ACC112 (cell line): ENCODE data around the gene RGS7.

ENCODE experiments used
- H2AFZ ChIP-seq: fragments of 200-600 bp; sonication (generic); one replicate; pipeline ENCODE4 v1.6.0; 2017; ENCODE audit warnings: antibody characterized with exemption, low read length; ENCODE audit not compliant: unreplicated experiment
- H3K27ac ChIP-seq: fragments of 200-600 bp; sonication (generic); 2 replicates; pipeline ENCODE4 v1.5.1; 2014; ENCODE audit warnings: low read depth, mild to moderate bottlenecking, antibody characterized with exemption, low read length, moderate library complexity
- H3K27me3 ChIP-seq: fragments of 200-600 bp; sonication (generic); 2 replicates; pipeline ENCODE4 v1.6.1; 2014; ENCODE audit warnings: mild to moderate bottlenecking, antibody characterized with exemption, low read length, moderate library complexity, mixed read lengths; ENCODE audit not compliant: insufficient read depth
- H3K36me3 ChIP-seq: fragments of 200-600 bp; sonication (generic); 2 replicates; pipeline ENCODE4 v1.6.1; 2016; ENCODE audit warnings: mild to moderate bottlenecking, antibody characterized with exemption, low read length, moderate library complexity, mixed read lengths; ENCODE audit not compliant: insufficient read depth
- H3K4me1 ChIP-seq: fragments of 200-600 bp; sonication (generic); one replicate; pipeline ENCODE4 v1.6.1; 2016; ENCODE audit warnings: low read length, mixed read lengths; ENCODE audit not compliant: insufficient read depth, unreplicated experiment, control insufficient read depth
- H3K4me3 ChIP-seq: fragments of 200-600 bp; sonication (generic); 2 replicates; pipeline ENCODE4 v1.5.1; 2014; ENCODE audit warnings: mild to moderate bottlenecking, low read depth, low read length
- H3K79me2 ChIP-seq: fragments of 200-600 bp; sonication (generic); one replicate; pipeline ENCODE4 v1.6.0; 2016; ENCODE audit warnings: low read length; ENCODE audit not compliant: control insufficient read depth, unreplicated experiment, insufficient read depth

RGS7 gene

DNA sequence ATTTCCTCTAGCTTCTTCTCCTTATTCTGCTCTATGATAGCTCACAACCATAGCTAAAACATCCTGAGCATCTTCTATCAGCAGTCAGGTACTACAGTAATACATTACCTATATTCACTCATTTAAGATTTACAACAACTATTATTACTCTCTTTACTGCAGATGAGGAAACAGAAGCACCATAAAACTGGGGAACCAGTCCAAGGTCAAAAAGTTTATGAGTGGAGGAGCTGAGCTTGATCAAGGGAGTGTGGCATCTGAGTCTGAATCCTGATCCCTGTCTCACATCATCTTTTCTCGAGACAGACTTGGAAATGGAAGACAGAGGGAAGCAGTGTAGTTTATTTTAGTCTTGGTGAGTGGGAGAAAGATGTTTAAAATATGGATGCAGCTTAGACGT is 288.6 kb downstream of the RGS7 start:
- Histone ChIP-seq H3K4me3 (no peak overlapping the region), H3K27ac (no peak overlapping the region), H2AFZ (no peak overlapping the region), H3K27me3 (no peaks in the 10 kb centered on the region), H3K79me2 (no peaks in the 10 kb centered on the region), H3K36me3 (no peaks in the 10 kb centered on the region), H3K4me1 (no peaks in the 10 kb centered on the region)

DNA sequence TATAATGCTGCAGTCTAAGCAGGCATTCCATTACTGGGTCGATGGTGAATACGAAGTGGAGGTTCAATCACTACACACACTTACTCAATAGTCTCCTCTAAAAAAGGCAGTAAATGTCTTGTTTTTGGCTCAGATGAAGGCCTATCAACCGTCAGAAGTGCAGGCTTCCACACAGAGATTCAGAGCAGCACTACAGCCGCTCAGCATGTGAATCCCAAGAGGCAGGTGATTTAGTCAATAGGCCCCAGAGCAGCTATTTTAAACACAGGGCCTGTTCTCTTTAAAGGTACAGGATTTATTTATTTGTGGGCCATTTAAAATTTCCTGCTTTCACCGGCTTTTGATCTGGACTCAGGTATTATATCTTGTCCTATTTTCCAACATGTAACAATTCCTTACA is 293.7 kb downstream of the RGS7 start:
- H3K27ac ChIP-seq = no peak overlapping the region
- H2AFZ ChIP-seq = no peak overlapping the region
- H3K79me2 ChIP-seq = no peaks in the 10 kb centered on the region
- no peak overlapping the region for H3K4me3 ChIP-seq
- no peaks in the 10 kb centered on the region for H3K27me3 ChIP-seq
- H3K36me3 ChIP-seq = no peaks in the 10 kb centered on the region
- no peaks in the 10 kb centered on the region for H3K4me1 ChIP-seq

DNA sequence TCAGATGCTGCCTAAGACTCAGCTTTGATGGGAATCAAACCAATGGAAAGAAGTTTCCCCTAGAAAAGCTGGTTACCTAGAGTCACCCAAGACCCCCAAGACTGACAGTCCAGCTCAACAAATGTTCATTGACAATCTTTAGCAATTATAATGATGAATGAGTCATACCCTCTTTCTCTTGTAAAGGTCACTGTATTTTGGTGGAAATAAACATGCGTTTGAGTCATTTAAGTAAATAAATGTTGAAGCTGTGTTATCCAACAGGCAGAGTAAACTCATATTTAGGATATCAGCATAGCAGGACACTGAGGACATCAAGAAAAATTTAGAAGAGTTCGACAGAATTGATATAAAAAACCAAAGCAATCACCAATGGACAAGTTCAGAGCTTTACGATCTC is 295.9 kb downstream of the RGS7 start:
- Histone ChIP-seq H3K4me3 (no peak overlapping the region), H2AFZ (no peak overlapping the region), H3K36me3 (no peaks in the 10 kb centered on the region), H3K79me2 (no peaks in the 10 kb centered on the region), H3K4me1 (no peaks in the 10 kb centered on the region), H3K27ac (no peak overlapping the region), H3K27me3 (no peaks in the 10 kb centered on the region)

DNA sequence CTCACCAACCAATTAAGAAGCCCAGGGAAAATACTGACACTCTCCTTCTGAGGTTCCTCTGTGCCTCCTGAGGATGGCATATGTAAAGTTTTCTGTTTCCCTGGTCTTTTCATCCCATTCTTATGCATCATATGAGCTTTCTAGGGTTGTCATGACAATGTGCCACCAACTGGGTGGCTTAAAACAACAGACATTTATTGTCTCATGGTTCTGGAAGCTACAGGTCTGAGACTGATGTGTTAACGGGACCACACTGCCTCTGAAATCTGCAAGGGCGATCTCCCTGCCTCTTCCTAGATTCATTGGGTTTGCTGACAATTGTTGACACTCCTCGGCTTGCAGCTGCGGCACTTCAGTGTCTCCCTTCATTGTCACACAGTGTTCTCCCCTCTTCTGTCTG is 308.4 kb downstream of the RGS7 start:
- no peak overlapping the region for H3K4me3 ChIP-seq
- H2AFZ ChIP-seq = no peak overlapping the region
- H3K36me3 ChIP-seq = no peaks in the 10 kb centered on the region
- H3K27ac ChIP-seq = no peak overlapping the region
- no peaks in the 10 kb centered on the region for H3K79me2 ChIP-seq
- H3K27me3 ChIP-seq = no peaks in the 10 kb centered on the region
- no peaks in the 10 kb centered on the region for H3K4me1 ChIP-seq

DNA sequence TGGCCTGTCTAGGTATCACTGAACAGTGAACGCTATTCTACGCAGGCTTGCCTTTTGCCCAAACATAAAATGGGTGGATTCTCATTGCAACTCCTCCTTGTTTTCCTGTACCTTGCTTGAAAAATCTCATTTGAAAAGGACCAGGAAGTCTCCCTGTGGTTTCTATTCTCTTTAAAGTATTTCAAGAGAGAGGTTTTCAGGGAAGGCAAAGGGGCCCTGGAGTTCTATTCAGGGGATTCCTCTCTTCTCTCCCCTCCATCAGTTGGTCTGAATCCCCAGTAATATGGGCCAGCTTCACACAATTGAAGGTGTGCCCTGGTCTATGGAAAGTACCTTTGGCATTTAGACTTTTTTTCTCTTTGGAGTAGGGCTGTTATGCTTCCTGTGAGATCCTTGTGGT is 311.3 kb downstream of the RGS7 start:
- Histone ChIP-seq H3K27me3 (no peaks in the 10 kb centered on the region), H3K4me1 (no peaks in the 10 kb centered on the region), H3K4me3 (no peak overlapping the region), H2AFZ (no peak overlapping the region), H3K27ac (no peak overlapping the region), H3K36me3 (no peaks in the 10 kb centered on the region), H3K79me2 (no peaks in the 10 kb centered on the region)

DNA sequence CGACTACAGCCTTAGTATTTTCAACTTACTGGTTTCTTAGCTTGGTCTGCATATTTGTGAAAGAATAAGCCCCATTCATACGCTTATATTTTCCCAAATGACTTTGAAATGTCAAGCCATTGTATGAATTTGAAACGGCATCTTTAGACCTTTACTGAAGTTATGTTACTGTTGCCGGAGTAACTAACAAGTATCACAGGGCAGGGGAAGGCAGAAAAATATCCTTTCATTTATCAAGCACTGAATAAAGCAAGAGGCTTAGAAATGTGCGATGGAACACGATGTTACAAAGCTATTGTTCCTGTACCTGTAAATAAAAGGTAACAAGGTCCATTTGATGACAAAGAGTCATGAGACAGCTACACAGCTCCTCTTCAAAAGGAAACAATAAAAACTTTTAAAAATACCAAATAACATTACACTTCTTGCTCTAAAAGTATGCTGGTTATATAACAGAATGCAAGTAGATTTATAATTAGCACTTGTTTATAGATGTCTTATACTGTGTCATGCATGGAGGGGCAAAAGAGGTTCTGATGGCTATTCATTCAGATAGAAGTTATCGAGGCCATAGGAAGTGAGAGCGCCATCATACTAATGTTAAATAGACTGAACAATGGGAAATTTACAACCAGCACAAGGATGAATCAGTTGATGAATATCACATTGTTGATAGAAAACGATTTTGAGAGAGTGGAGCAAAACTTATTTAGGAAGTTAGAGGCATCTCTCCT is 322.6 kb downstream of the RGS7 start:
- Histone ChIP-seq H3K79me2 (no peaks in the 10 kb centered on the region), H3K4me3 (no peak overlapping the region), H3K4me1 (no peaks in the 10 kb centered on the region), H3K27ac (no peak overlapping the region), H2AFZ (no peak overlapping the region), H3K36me3 (no peaks in the 10 kb centered on the region), H3K27me3 (no peaks in the 10 kb centered on the region)

DNA sequence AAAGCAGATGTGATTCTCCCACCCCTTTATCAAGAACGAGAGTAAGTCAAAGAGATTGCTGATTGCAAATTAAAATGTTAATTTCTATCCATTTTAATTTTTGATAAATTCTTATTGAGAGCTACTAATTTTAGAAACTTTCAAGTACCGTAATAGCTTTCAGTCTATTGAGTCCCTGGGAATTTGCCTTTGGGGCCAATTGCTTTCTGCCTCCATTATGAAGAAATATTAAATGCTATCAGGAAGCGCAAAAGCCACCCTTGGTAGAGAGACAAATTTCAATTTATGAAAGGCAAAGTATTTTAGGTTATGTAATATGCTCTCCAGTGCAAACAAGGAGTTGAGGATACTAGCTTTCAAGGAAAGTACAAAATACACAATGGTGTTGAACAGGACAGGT is 332.2 kb downstream of the RGS7 start:
- Histone ChIP-seq H3K36me3 (no peaks in the 10 kb centered on the region), H3K4me1 (no peaks in the 10 kb centered on the region), H2AFZ (no peak overlapping the region), H3K27ac (no peak overlapping the region), H3K27me3 (no peaks in the 10 kb centered on the region), H3K4me3 (no peak overlapping the region), H3K79me2 (no peaks in the 10 kb centered on the region)

DNA sequence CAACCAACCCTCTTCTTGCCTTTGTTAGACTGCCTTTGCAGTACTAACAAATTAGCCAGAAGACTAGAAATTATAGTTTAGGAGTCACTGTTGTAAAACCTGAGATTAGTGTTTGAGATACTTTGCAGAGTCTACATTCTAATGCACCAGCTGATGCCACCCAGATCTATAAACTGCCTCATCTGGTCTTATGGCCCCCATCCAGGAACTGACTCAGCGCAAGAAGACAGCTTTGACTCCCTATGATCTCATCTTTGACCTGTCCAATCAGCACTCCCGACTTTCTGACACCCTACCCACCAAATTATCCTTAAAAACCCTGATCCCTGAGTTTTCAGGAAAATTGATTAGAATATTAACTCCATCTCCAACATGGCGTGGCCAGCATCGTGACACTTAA is 334.6 kb downstream of the RGS7 start:
- Histone ChIP-seq H3K4me3 (no peak overlapping the region), H3K79me2 (no peaks in the 10 kb centered on the region), H3K27ac (no peak overlapping the region), H2AFZ (no peak overlapping the region), H3K4me1 (no peaks in the 10 kb centered on the region), H3K27me3 (no peaks in the 10 kb centered on the region), H3K36me3 (no peaks in the 10 kb centered on the region)

DNA sequence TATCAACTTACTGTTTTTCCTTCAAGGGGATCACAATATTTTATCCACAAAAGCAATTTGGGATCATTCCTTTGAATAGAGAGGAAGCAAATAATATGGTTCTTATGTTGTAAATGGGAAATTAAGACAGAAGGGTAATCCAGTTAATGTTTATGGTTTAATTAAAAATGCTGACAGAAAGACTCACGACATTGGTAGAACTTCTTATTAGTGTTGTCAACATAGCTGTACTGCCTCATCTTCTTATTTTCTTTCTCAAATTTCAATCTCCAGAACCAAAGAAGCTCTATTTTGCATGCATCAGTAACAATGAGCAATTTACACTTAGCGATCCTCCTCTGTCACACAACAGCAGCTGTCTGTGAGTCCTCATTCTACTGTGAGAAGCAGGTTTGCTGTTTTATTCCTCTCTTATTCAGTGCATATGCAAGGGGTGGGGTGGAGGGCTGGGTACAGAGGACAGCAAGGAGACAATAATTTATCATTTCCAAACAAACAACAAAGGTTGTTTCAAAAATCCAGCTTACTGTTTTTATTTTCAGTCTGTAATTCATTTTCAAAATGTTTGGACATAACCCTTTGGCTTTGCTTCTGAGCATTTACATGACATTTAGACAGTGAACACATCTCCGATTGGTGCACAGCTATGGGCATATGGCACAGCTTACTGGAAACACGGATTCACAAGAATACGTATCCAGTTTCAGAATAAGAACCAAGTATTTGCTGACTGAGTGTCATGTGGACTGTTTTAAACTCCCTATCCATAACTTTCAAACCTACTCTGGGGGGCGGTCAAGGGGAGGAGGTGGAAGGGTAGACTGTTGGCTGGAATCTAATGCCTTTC is 335.9 kb downstream of the RGS7 start:
- no peaks in the 10 kb centered on the region for H3K79me2 ChIP-seq
- no peak overlapping the region for H2AFZ ChIP-seq
- H3K4me1 ChIP-seq = no peaks in the 10 kb centered on the region
- no peaks in the 10 kb centered on the region for H3K36me3 ChIP-seq
- H3K27ac ChIP-seq = no peak overlapping the region
- H3K27me3 ChIP-seq = no peaks in the 10 kb centered on the region
- no peak overlapping the region for H3K4me3 ChIP-seq

DNA sequence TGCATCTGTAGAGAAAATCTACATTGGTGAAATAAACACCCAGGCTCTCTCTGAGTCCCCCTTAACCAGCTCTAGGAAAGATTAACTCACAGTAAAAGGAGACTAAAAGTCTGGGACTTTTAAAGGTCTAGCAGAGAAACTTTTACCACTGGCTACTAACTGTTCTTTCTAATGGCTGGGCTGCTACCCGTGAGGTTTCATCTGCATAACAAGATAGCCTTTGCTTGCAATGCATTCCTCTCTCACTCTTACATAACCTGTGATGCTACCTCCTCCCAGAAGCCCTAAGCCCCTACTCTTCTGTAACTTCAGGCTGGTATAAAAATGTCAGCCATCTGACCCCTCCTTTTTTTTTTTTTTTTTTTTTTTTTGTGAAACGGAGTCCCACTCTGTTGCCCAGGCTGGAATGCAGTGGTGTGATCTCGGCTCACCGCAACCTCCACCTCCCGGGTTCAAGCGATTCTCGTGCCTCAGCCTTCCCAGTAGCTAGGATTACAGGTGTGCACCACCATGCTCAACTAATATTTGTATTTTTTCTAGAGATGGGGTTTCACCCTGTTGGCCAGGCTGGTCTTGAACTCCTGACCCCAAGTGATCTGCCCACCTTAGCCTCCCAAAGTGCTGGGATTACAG is 344.2 kb downstream of the RGS7 start:
- H3K79me2 ChIP-seq = no peaks in the 10 kb centered on the region
- H3K4me3 ChIP-seq = no peak overlapping the region
- H3K36me3 ChIP-seq = no peaks in the 10 kb centered on the region
- no peak overlapping the region for H3K27ac ChIP-seq
- no peaks in the 10 kb centered on the region for H3K27me3 ChIP-seq
- H3K4me1 ChIP-seq = no peaks in the 10 kb centered on the region
- H2AFZ ChIP-seq = no peak overlapping the region
